Mononuclear cell (primary cell): Measurements from ENCODE around the gene PROZ. TPM values are rescaled to one million over a fixed set of nuclear protein-coding genes. Genes with fewer than 3 reads are reported as not detected.

Experiments used
- total RNA-seq: library from RNA; depleted of rRNA; stranded (reverse); fragments of >200 nt; gene quantifications from one replicate; pipeline ENCODE4 v1.2.3, GENCODE V29; 2012

The PROZ gene
- total RNA-seq, 1 donor = 0.10 TPM

Other genes starting within 250 kb of the PROZ start
- 5.8 TPM for gene MCF2L, start 189.4 kb upstream of the PROZ start, total RNA-seq
- 0.52 TPM for gene F7, start 52.9 kb upstream of the PROZ start, total RNA-seq
- not detected for gene F10, start 35.8 kb upstream of the PROZ start, total RNA-seq
- gene PCID2, start 50.0 kb downstream of the PROZ start, total RNA-seq = 55.7 TPM
- gene CUL4A, start 51.0 kb downstream of the PROZ start, total RNA-seq = 59.3 TPM
- gene LAMP1, start 138.6 kb downstream of the PROZ start, total RNA-seq = 87.1 TPM
- gene GRTP1, start 205.5 kb downstream of the PROZ start, total RNA-seq = 1.3 TPM